ENCODE measurements around the gene FAM131B. TPM values are rescaled to one million over a fixed set of nuclear protein-coding genes. Genes with fewer than 3 reads are reported as not detected.

FAM131B gene
- total and polyA plus RNA-seq, 2 of the 13 experiments (the other 11 are each of a cell fraction or from before 2014, with no cell fraction given) = 0.07 TPM; not detected in 1

GRCh38 chr7:143393267-143394041, 30.9 kb upstream of the FAM131B start (continued):
- TF ChIP-seq MTA1 (CRISPR knock-in tag; IDR thresholded peaks at IDR 0.05; ENCODE audit: borderline replicate concordance) (peak; percentile 95), GATAD1 (CRISPR knock-in tag; IDR thresholded peaks at IDR 0.05) (0 out of 2 replicates have a peak, but pooled peaks have one; percentile 31), ZNF574 (CRISPR knock-in tag; IDR thresholded peaks at IDR 0.05) (peak; percentile 74), PHF21A (CRISPR knock-in tag; IDR thresholded peaks at IDR 0.05) (peak; percentile 88), ZHX1 (CRISPR knock-in tag; IDR thresholded peaks at IDR 0.05; ENCODE audit: low read depth) (no peak), ZNF781 (CRISPR knock-in tag; IDR thresholded peaks at IDR 0.05; ENCODE audit: borderline replicate concordance, not compliant biosample characterization) (no peak), NRL (CRISPR knock-in tag; IDR thresholded peaks at IDR 0.05; ENCODE audit: borderline replicate concordance) (0 out of 2 replicates have a peak, but pooled peaks have one; percentile 29), CEBPB (IDR thresholded peaks at IDR 0.05; ENCODE audit: borderline replicate concordance, low read depth, low read length) (peak; percentile 95), CREM (IDR thresholded peaks at IDR 0.05) (peak; percentile 51; the same call in 1 of the 2 replicates), CREM (CRISPR knock-in tag; IDR thresholded peaks at IDR 0.05) (no peak), RFXANK (CRISPR knock-in tag; IDR thresholded peaks at IDR 0.05) (0 out of 2 replicates have a peak, but pooled peaks have one; percentile 41), ZSCAN31 (CRISPR knock-in tag; IDR thresholded peaks at IDR 0.05; ENCODE audit: low read depth) (no peak), ZSCAN9 (CRISPR knock-in tag; IDR thresholded peaks at IDR 0.05; ENCODE audit: borderline replicate concordance) (0 out of 2 replicates have a peak, but pooled peaks have one; percentile 23), ZNF512B (CRISPR knock-in tag; IDR thresholded peaks at IDR 0.05; ENCODE audit: borderline replicate concordance) (no peak), FOXC1 (CRISPR knock-in tag; IDR thresholded peaks at IDR 0.05; ENCODE audit: borderline replicate concordance) (no peak; the same call in 1 of the 2 replicates), HINFP (CRISPR knock-in tag; IDR thresholded peaks at IDR 0.05; ENCODE audit: low read depth) (peak; percentile 80), TBX2 (CRISPR knock-in tag; IDR thresholded peaks at IDR 0.05; ENCODE audit: borderline replicate concordance) (peak; percentile 39; the same call in 1 of the 2 replicates)

Measured in HepG2 (cell line).